HG02571 (cell line): ENCODE data around the gene KLHL22.
A peak's percentile ranks its signal among the peaks of the same experiment; 100 is the strongest.
"Not testable (repeated sequence)": the region's sequence is repeated elsewhere in the genome, so short reads cannot be mapped to it uniquely, and the experiment has no call there.

ENCODE experiments used
- ATAC-seq: cut with Tn5 transposase; IDR thresholded peaks from one replicate; pipeline ENCODE4 v1.9.1; 2021; ENCODE audit warnings: mild to moderate bottlenecking, moderate library complexity; ENCODE audit not compliant: unreplicated experiment

The KLHL22 gene

DNA sequence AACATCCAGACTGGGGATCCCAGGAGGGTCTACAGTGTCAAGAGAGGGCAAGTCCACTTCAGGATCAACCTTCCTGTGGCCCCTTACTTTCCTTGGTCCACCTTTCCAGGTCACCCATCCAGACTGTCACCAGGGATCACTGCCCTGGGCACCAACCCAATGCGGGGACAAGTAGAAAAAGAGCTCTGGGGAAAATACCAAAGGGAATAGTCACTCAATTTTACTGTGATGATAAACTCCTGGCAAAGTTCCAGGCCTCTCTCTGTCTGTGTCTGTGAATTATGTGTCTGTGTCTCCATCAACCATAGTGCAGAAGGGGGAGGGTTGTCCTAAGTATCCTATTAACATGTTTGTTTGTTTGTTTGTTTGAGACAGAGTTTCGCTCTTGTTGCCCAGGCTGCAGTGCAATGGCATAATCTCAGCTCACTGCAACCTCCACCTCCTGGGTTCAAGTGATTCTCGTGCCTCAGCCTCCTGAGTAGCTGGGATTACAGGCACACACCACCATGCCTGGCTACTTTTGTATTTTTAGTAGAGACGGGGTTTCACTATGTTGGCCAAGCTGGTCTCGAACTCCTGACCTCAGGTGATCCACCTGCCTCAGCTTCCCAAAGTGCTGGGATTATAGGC lies 8.8 kb upstream of the KLHL22 start:
- ATAC-seq, result not testable (repeated sequence)

GRCh38 chr22:20503816-20504215 lies 8.2 kb upstream of the KLHL22 start:
- ATAC-seq, result no peak

DNA sequence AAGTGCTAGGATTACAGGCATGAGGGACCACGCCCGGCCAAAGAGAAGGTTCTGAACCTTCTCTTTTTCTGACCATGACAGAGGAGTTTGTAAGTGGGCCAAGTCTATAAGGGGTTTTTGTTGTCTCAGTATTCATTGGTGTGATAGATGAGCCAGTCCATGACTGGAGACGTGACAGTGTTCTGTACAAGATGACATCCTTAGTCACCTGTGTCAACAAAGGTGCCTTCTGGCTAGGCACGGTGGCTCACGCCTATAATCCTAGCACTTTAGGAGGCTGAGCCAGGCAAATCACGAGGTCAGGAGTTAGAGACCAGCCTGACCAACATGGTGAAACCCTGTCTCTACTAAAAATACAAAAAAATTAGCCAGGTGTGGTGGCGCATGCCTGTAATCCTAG lies 4.2 kb upstream of the KLHL22 start:
- ATAC-seq, result no peak

DNA sequence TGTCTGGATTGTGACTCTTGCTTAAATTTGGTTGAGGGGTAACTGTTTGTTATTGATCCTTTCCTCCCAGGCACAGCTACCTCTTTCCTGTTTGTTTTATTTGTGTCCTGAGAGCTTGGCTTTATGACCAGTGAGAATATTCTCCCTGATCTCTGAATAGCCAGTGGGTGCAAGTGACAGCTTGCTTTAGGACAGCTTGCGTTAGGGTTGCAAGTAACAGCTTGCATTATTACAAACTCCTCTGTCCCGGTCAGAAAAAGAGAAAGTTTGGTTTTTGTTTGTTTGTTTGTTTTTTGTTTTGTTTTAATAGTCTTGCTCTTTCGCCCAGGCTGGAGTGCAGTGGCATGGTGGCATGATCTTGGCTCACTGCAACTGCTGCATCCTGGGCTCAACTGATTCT lies 3.3 kb upstream of the KLHL22 start:
- ATAC-seq, result no peak

DNA sequence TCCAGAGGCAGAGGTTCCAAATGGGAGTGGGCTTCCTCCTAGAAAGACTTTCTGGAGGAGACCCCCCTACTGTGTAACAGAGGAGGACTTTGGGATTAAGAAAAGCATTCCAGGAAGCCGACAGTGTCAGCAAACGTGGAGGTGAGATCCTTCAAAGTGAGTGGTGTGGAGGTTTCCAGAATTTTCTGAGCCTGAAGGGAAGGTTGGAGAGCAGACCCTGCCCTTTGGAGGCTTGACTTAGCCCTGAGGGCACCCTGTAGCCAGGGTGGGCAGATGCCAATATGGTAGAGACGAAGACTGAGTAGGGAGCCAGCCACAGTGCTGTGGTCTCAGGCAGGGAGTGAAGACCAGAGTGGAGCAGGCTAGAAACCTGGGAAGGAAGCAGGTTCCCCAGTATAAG lies 1.8 kb upstream of the KLHL22 start:
- ATAC-seq, result no peak

DNA sequence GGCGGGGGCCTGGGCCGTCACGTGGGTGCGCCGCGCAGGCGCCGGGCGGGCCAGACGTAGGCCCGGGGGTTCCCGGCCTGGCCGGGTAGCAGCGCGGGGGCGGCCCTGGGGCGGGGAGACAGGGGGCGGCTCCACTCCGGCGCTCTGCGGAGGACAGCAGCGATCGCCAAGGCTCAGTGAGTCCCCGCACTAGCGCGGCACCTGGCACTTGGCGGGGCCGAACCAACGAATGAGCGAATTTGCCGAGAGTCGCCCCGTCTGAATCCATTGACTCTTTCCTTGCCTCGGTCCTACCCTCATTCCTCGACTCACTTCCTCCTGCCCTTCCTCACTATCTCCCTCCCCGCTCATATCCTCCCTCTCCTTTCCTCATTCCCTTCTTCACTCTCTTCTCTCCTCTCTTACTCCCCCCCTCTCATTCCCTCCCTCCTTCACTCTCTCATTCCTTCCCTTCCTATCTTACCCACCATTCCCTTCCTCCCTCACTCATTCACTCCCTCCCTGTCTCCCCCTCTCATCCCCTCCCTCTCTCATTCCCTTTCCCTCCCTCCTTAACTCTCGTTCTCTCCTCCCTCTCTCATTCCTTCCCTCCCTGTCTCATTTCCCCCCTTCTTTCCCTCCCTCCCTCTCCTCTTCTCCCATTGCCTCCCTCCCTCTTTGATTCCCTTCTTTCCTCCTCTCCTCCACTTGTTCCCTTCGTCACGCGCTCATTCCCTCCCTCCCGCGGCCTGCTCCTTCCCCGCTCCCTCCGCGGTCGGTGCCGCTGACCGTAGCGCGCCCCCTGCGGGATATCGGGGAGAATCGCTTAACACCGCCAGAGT lies 476 bp upstream of the KLHL22 start:
- peak; percentile 72 for ATAC-seq

DNA sequence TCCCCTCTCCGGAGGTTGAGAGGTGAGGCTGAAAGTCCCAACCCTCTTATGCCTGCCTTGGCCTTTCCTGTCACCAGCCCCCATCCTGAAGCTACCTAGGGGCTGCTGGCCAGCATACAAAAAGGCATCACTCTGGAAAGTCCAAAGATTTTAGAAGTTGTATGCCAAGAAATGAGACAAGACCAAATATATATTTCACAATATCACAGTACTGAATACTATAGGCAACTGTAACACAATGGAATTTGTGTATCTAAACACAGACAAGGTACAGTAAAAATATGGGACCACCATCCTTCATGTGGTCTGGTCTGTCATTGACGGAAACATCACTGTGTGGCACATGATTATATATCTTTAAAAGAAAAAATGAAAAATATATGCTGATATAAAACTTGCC lies 4.2 kb downstream of the KLHL22 start:
- no peak for ATAC-seq

DNA sequence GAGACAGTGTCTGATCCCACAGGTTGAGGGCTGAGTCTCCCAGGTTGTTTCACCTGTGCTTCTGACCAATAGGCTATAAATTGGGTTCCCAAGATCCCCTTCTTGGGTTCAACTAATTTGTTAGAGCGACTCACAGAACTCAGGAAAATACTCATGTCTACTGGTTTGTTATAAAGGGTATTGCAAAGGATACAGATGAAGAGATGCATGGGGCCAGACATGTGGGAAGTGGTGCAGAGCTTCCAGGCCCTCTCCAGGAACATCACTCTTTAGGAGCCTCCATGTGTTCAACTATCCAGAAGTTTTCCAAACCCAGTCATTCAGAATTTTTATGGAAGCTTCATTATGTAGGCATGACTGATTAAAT lies 4.7 kb downstream of the KLHL22 start:
- ATAC-seq, result no peak

- ATAC-seq, result no peak
Measured at GRCh38 chr22:20490183-20490940, 5.2 kb downstream of the KLHL22 start.

- ATAC-seq, result no peak
Measured at GRCh38 chr22:20488946-20489345, 6.6 kb downstream of the KLHL22 start.

DNA sequence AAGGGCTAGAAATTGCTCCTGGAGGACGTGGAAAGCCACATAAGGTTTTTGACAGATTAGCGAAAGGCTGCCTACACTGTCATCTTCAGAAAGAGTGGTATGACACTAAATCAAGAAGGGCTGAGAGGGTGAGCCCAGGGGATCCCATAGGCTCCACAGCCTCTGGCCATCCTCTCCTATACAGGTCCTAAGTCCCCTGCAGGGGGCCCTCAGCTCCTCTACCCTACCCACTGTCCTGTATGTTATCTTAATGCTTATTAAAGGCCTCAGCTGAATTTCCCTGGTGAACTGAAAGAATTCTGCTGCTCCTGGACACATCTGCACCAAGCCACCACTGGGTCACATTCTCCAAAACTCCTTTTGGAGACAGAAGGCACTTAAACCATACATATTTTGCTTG lies 7.9 kb downstream of the KLHL22 start:
- ATAC-seq, result no peak

DNA sequence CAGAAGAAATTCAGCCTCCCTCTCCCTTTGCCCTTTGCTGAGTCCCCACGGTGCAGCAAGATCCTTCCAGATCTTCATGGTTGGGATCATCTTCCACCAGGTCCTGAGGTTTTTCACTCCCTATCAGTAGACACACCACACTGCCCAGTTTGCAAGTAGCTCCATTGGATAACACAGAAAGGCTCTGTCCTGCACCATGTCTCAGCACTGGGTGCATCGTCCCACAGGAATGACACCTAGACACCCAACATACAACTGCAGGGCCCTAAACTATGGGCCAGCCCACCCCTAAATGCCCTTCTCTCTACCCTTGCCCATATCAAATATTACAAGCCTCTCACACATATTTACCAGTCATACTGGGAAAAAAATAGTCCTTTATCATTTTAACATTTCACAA lies 9.4 kb downstream of the KLHL22 start:
- no peak for ATAC-seq

GRCh38 chr22:20484948-20485683 lies 10.5 kb downstream of the KLHL22 start:
- no peak for ATAC-seq

DNA sequence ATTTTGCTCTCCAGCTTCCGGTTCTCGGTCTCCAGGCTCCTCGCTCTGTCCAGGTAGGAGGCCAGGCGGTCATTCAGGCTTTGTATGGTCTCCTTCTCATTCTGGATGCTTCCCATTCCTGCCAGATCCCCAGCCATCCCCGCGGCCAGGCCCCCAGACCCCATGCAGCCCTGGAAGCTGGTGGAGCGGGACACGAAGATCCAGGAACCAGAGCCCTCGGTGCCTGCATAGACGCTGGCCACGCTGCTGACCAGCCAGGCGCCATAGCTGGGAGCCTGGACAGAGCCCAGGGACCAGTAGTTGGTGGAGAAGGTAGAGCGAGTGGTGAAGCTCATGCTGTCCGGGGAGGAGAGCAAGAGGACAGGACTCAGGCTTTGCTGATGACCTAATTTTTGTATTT lies 11.8 kb downstream of the KLHL22 start:
- no peak for ATAC-seq

- ATAC-seq, result not testable (repeated sequence)
Measured at GRCh38 chr22:20483143-20483506, 12.5 kb downstream of the KLHL22 start.

GRCh38 chr22:20479612-20480196 lies 15.9 kb downstream of the KLHL22 start:
- no peak for ATAC-seq

DNA sequence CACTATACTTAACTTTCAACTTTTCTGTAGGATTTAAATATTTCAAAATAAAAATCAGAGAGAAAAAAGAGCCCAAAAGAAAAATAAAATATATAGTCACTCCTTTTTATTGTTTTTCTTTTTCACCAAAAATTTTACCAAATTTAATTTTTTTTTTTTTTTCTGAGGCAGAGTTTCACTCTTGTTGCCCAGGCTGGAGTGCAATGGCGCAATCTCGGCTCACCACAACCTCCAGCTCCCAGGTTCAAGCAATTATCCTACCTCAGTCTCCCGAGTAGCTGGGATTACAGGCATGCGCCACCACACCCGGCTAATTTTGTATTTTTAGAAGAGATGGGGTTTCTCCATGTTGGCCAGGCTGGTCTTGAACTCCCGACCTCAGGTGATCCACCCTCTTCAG lies 17.5 kb downstream of the KLHL22 start:
- ATAC-seq, result not testable (repeated sequence)

DNA sequence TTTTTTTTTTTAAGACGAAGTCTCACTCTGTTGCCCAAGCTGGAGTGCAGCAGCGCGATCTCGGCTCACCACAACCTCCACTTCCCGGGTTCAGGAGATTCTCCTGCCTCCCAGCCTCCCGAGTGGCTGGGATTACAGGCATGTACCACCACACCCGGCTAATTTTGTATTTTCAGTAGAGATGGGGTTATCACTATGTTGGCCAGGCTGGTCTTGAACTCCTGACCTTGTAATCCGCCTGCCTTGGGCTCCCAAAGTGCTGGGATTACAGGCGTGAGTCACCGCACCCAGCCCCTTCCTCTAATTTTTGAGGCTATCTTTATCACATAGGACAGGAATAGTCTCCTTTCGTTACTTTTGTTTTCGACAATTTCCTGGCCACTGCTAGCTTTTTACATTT lies 20.0 kb downstream of the KLHL22 start:
- not testable (repeated sequence) for ATAC-seq

GRCh38 chr22:20475115-20475436 lies 20.5 kb downstream of the KLHL22 start:
- no peak for ATAC-seq

- ATAC-seq, result no peak
Measured at GRCh38 chr22:20472629-20473442, 22.8 kb downstream of the KLHL22 start.
